HEK293 (cell line): Measurements from ENCODE around the gene MAU2.
"Not testable (repeated sequence)": the region's sequence is repeated elsewhere in the genome, so short reads cannot be mapped to it uniquely, and the experiment has no call there.

Experiments used
- CTCF ChIP-seq: fragments of 450-650 bp; formaldehyde crosslinking; IDR thresholded peaks from 2 replicates; pipeline ENCODE4 v1.5.1; 2016; ENCODE audit warnings: missing biosample characterization, missing genetic modification characterization
- KLF8 ChIP-seq: fragments of 450-650 bp; formaldehyde crosslinking; IDR thresholded peaks from 2 replicates; pipeline ENCODE4 v1.5.1; 2016; ENCODE audit warnings: missing biosample characterization, missing genetic modification characterization
- RBAK ChIP-seq: fragments of 450-650 bp; formaldehyde crosslinking; IDR thresholded peaks from 2 replicates; pipeline ENCODE4 v1.5.1; 2016; ENCODE audit warnings: missing biosample characterization, missing genetic modification characterization
- SCRT2 ChIP-seq: fragments of 450-650 bp; formaldehyde crosslinking; IDR thresholded peaks from 2 replicates; pipeline ENCODE4 v1.5.1; 2016; ENCODE audit warnings: missing biosample characterization, missing genetic modification characterization
- YY1 ChIP-seq: fragments of 450-650 bp; formaldehyde crosslinking; IDR thresholded peaks from 2 replicates; pipeline ENCODE4 v1.5.1; 2018; ENCODE audit warnings: missing biosample characterization, missing genetic modification characterization
- ZBTB11 ChIP-seq: fragments of 450-650 bp; formaldehyde crosslinking; conservative IDR thresholded peaks from 2 replicates; pipeline ENCODE4 v1.5.1; 2016; ENCODE audit warnings: low read depth, missing biosample characterization, missing genetic modification characterization
- ZFP41 ChIP-seq: fragments of 450-650 bp; formaldehyde crosslinking; IDR thresholded peaks from 2 replicates; pipeline ENCODE4 v1.5.1; 2016; ENCODE audit warnings: missing biosample characterization, missing genetic modification characterization, borderline replicate concordance
- ZNF112 ChIP-seq: fragments of 450-650 bp; formaldehyde crosslinking; IDR thresholded peaks from 2 replicates; pipeline ENCODE4 v1.5.0; 2017; ENCODE audit warnings: missing biosample characterization, missing genetic modification characterization
- ZNF239 ChIP-seq: fragments of 450-650 bp; formaldehyde crosslinking; IDR thresholded peaks from 2 replicates; pipeline ENCODE4 v1.5.1; 2016; ENCODE audit warnings: missing biosample characterization, missing genetic modification characterization
- ZNF24 ChIP-seq: fragments of 450-650 bp; formaldehyde crosslinking; IDR thresholded peaks from 2 replicates; pipeline ENCODE4 v1.5.1; 2016; ENCODE audit warnings: missing biosample characterization, missing genetic modification characterization
- ZNF274 ChIP-seq, 2 experiments: fragments of 200-500 bp in 1 of 2; fragments of 450-650 bp in 1 of 2; sonication (Bioruptor generic) in 1 of 2; formaldehyde crosslinking in 1 of 2; IDR thresholded peaks; 2 replicates each; pipeline versions ENCODE4 v1.5.1 to v1.6.1; 2014 to 2016; ENCODE audit warnings: borderline replicate concordance in 1 of 2, inconsistent platforms in 1 of 2, low read length in 1 of 2, missing biosample characterization in 1 of 2, missing genetic modification characterization in 1 of 2
- ZNF777 ChIP-seq: fragments of 450-650 bp; formaldehyde crosslinking; IDR thresholded peaks from 2 replicates; pipeline ENCODE4 v1.5.1; 2017; ENCODE audit warnings: missing biosample characterization, missing genetic modification characterization, borderline replicate concordance
- ZNF792 ChIP-seq: fragments of 450-650 bp; formaldehyde crosslinking; IDR thresholded peaks from 2 replicates; pipeline ENCODE4 v1.5.1; 2016; ENCODE audit warnings: missing biosample characterization, missing genetic modification characterization
- ZNF843 ChIP-seq: fragments of 450-650 bp; formaldehyde crosslinking; IDR thresholded peaks from 2 replicates; pipeline ENCODE4 v1.5.1; 2016; ENCODE audit warnings: missing biosample characterization, missing genetic modification characterization

GRCh38 chr19:19389683-19390082 is 69.1 kb downstream of the MAU2 start:
- TF ChIP-seq ZNF274 (IDR thresholded peaks at IDR 0.05; ENCODE audit: low read length); ZNF274 (tag by site-specific recombination; IDR thresholded peaks at IDR 0.05; ENCODE audit: borderline replicate concordance); CTCF (tag by site-specific recombination); RBAK; SCRT2 (tag by site-specific recombination); ZFP41 (tag by site-specific recombination); ZNF239 (tag by site-specific recombination); ZNF112; ZNF792; ZBTB11 (tag by site-specific recombination); ZNF24 (tag by site-specific recombination); ZNF843 (tag by site-specific recombination); ZNF777 (tag by site-specific recombination); YY1 (tag by site-specific recombination); KLF8 (tag by site-specific recombination): not testable (repeated sequence)
